HL-60 (cell line): ENCODE results near the gene TUBA1A.
"Not testable (repeated sequence)": the region's sequence is repeated elsewhere in the genome, so short reads cannot be mapped to it uniquely, and the experiment has no call there.

Experiments used
- DNase-seq, 2 experiments: peaks; one replicate each; pipeline ENCODE4 v3.0.0-alpha.2; 2010 to 2020; ENCODE audit warnings: low read depth in 1 of 2, low spot score in 1 of 2
- H3K27ac ChIP-seq: fragments of 250-450 bp; sonication (Bioruptor Pico); replicated peaks from 2 replicates; pipeline ENCODE4 v1.5.1; 2020; ENCODE audit warnings: mild to moderate bottlenecking, moderate library complexity
- H3K27me3 ChIP-seq: fragments of 250-450 bp; sonication (Bioruptor Pico); 2 replicates; pipeline ENCODE4 v1.5.1; 2021; ENCODE audit warnings: mild to moderate bottlenecking, moderate library complexity; ENCODE audit not compliant: insufficient read depth, poor library complexity, severe bottlenecking
- H3K4me3 ChIP-seq: replicated peaks from 2 replicates; pipeline ENCODE4 v1.5.1; 2011; ENCODE audit warnings: mild to moderate bottlenecking, control low read depth, low read length; ENCODE audit not compliant: insufficient read depth
- CTCF ChIP-seq: IDR thresholded peaks from one replicate; pipeline ENCODE4 v1.5.1; 2011; ENCODE audit warnings: low read length, control low read depth, inconsistent platforms; ENCODE audit not compliant: insufficient read depth
- GABPA ChIP-seq: IDR thresholded peaks from 2 replicates; pipeline ENCODE4 v1.6.1; 2012; ENCODE audit warnings: low read depth
- POLR2AphosphoS5 ChIP-seq: IDR thresholded peaks from 2 replicates; pipeline ENCODE4 v1.6.1; 2012; ENCODE audit warnings: low read depth
- REST ChIP-seq: IDR thresholded peaks from 2 replicates; pipeline ENCODE4 v1.6.1; 2012; ENCODE audit warnings: low read depth; ENCODE audit not compliant: insufficient replicate concordance
- SPI1 ChIP-seq: IDR thresholded peaks from 2 replicates; pipeline ENCODE4 v1.6.1; 2012; ENCODE audit warnings: low read depth, mild to moderate bottlenecking, borderline replicate concordance

Gene TUBA1A

GRCh38 chr12:49191498-49191897, 2.6 kb upstream of the TUBA1A start:
- not testable (repeated sequence) for H3K4me3 ChIP-seq, H3K27me3 ChIP-seq, H3K27ac ChIP-seq, DNase-seq

GRCh38 chr12:49190974-49191373, 2.1 kb upstream of the TUBA1A start:
- no peak for DNase-seq
- Histone ChIP-seq H3K27ac (no peak overlapping the region), H3K4me3 (no peak overlapping the region), H3K27me3 (no peaks in the 10 kb centered on the region)
- TF ChIP-seq GABPA = no peak
- TF ChIP-seq SPI1 = no peak
- TF ChIP-seq REST = no peak
- TF ChIP-seq POLR2AphosphoS5 = no peak
- no peak for TF ChIP-seq CTCF

- Histone ChIP-seq H3K27me3 (no peaks in the 10 kb centered on the region), H3K27ac (peak overlapping the region; percentile 86), H3K4me3 (peak overlapping the region; percentile 94)
- DNase-seq = no peak
- no peak for TF ChIP-seq REST
These were observed 1.1 kb upstream of the TUBA1A start for GRCh38 chr12:49189731-49190716.

GRCh38 chr12:49188201-49188915, 522 bp downstream of the TUBA1A start:
- Histone ChIP-seq H3K27me3 (no peaks in the 10 kb centered on the region), H3K27ac (peak overlapping the region; percentile 86), H3K4me3 (peak overlapping the region; percentile 94)
- TF ChIP-seq POLR2AphosphoS5 (no peak), REST (no peak), SPI1 (no peak), CTCF (no peak), GABPA (no peak)
- DNase-seq = peak; percentile 43 to 80
